NCI-H1694 treated with DMSO at 0.1 percent for 48 hours (cell line): Measurements from ENCODE around the gene FNDC3B.

ENCODE experiments used
- DNase-seq: peaks from one replicate; lab custom pipeline; 2025; lab: John Stamatoyannopoulos, UW

FNDC3B gene

GRCh38 chr3:172151651-172152649, 112.6 kb downstream of the FNDC3B start:
- DNase-seq = no peak

- DNase-seq = no peak
These were observed 113.5 kb downstream of the FNDC3B start for GRCh38 chr3:172152874-172153273.

GRCh38 chr3:172153335-172153861, 114.0 kb downstream of the FNDC3B start:
- no peak for DNase-seq

GRCh38 chr3:172154768-172155664, 115.6 kb downstream of the FNDC3B start:
- no peak for DNase-seq

GRCh38 chr3:172155897-172156585, 116.7 kb downstream of the FNDC3B start:
- DNase-seq = no peak

- no peak for DNase-seq
These were observed 117.2 kb downstream of the FNDC3B start for GRCh38 chr3:172156586-172156955.

GRCh38 chr3:172157564-172158258, 118.3 kb downstream of the FNDC3B start:
- no peak for DNase-seq

- DNase-seq = no peak
These were observed 119.4 kb downstream of the FNDC3B start for GRCh38 chr3:172158741-172159140.

GRCh38 chr3:172159376-172159775, 120.0 kb downstream of the FNDC3B start:
- no peak for DNase-seq

- no peak for DNase-seq
These were observed 120.7 kb downstream of the FNDC3B start for GRCh38 chr3:172159962-172160538.

GRCh38 chr3:172161133-172161789, 121.9 kb downstream of the FNDC3B start:
- no peak for DNase-seq

GRCh38 chr3:172161959-172162358, 122.6 kb downstream of the FNDC3B start:
- DNase-seq = no peak

GRCh38 chr3:172163320-172163719, 123.9 kb downstream of the FNDC3B start:
- DNase-seq = no peak

- DNase-seq = no peak
These were observed 125.4 kb downstream of the FNDC3B start for GRCh38 chr3:172164620-172165362.

- no peak for DNase-seq
These were observed 126.9 kb downstream of the FNDC3B start for GRCh38 chr3:172166261-172166660.

GRCh38 chr3:172166890-172167289, 127.5 kb downstream of the FNDC3B start:
- no peak for DNase-seq

- no peak for DNase-seq
These were observed 128.7 kb downstream of the FNDC3B start for GRCh38 chr3:172167892-172168648.

GRCh38 chr3:172170073-172170709, 130.8 kb downstream of the FNDC3B start:
- DNase-seq = no peak
